ENCODE results near the gene PRKACB.
"Not testable (repeated sequence)": the region's sequence is repeated elsewhere in the genome, so short reads cannot be mapped to it uniquely, and the experiment has no call there.

The PRKACB gene

DNA sequence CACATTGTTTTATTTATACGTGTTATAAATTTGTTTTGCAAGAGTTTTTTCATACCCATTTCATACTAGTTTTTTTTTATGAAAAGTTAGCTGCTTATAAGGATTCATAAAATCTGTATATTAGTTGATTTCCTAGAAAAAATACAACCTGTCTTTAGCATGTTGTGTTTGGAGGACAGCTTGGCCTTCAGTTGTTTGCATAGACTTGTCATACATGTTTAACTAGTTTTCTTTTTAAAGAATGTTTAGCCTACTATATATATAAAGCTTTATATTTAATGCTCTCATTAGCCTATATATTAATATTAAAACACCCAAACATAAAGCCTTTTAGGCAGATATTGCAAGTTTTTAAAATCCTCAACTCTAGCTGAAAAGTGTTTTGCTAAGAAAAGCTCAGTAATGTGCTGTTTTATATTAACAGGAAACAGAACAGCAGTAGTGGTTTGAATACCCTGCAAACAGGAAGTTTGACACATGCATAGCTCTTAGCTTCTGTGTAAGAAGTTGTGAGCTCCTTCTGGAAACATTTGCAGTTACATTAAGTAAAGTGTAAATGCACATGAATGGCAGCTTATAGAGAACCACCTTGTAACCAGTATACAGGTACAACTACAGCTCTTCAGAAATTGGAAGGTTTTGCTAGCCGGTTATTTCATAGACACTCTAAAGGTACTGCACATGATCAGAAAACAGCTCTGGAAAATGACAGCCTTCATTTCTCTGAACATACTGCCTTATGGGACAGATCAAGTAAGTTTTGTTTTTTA lies at the start of gene PRKACB:
Gene PRKACB (plus strand): TSS at position 476 of the 770 bp plus-strand sequence. CDS start 91 bp downstream, at position 567.
- no peak for DNase-seq

DNA sequence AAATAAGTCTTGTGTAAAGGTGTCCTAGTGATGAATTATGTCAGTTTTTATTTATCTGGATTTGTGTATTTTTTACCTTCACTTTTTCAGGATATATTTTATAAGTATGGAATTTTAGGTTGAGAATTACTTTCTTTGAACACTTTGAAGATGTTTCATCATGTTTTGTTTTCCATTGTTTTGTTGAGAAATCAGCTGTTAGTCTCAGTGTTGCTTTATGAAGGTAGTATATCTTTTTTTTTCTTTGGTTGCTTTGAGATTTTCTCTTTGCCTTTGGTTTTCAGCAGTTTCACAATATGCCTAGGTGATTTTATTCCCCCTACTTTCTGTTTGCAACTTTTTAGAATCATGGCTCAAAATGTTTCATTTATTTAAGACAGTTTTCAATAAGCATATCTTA lies 48.8 kb upstream of the PRKACB start:
- DNase-seq: no peak

GRCh38 chr1:84096176-84096575 lies 47.9 kb upstream of the PRKACB start:
- DNase-seq: no peak

DNA sequence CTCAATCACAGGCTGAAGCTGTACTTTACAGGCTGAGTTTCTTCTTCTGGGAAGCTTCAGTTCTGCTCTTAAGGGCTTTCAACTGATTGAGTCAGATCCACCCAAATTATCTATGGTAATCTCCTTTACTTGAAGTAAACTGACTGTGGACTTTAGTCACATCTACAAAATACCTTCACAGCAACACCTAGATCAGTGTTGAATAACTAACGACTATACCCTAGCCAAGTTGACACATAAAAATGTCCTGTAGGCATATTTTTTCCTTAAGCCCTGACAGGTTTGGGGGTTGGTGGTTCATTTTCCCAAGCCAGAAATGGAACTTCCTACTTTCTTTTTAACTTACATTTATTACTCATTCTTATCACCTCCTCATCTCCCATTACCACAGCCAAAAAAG lies 42.9 kb upstream of the PRKACB start:
- no peak for DNase-seq

DNA sequence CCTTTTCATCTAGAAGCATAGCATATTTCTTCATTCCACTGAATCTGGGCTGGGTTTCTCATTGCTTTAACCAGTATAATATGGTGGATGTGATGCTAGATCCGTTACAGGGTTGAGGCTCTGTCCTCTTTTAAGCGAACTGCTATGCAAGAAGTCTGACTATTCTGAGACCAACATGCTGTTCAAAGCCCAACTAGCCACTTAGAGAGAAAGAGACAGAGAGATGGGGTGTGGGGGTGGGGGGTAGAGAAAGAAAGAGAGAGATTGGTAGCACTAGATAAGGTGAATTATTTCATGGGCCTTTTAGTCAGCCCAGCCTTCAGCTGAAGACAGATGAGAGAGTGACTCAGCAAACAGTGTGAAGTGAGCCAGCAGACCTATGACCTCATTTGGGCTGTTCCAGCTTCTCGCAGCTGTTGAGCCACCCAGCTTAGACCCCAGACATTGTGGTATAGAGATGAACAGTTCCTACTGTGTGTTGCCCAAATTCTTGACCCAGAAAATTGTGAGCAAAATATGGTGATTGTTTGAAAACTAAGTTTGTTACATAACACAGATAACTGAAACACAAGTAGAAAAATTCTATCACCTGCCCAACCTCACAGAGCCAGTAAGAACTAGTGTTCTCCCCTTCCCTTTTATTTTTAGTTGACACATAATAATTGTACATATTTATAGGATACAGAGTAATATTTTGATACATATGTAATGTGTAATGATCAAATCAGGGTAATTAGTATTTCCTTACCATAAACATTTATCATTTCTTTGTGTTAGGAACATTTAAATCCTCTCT lies 40.7 kb upstream of the PRKACB start:
- no peak for DNase-seq

DNA sequence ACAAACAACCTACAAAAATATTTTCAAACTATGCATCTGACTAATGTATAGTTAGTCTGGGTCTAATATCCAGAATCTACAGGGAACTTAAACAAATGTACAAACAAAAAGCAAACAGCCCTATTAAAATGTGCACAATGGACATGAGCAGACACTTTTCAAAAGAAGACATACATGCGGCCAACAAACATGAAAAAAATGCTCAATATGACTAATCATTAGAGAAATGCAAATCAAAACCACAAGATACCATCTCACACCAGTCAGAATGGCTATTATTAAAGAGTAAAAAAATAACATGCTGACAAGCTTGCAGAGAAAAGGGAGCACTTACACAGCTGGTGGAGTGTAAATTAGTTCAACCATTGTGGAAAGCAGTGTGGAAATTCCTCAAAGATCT lies 36.5 kb upstream of the PRKACB start:
- not testable (repeated sequence) for DNase-seq

- no peak for DNase-seq
Measured at GRCh38 chr1:84107955-84108354, 36.1 kb upstream of the PRKACB start.

DNA sequence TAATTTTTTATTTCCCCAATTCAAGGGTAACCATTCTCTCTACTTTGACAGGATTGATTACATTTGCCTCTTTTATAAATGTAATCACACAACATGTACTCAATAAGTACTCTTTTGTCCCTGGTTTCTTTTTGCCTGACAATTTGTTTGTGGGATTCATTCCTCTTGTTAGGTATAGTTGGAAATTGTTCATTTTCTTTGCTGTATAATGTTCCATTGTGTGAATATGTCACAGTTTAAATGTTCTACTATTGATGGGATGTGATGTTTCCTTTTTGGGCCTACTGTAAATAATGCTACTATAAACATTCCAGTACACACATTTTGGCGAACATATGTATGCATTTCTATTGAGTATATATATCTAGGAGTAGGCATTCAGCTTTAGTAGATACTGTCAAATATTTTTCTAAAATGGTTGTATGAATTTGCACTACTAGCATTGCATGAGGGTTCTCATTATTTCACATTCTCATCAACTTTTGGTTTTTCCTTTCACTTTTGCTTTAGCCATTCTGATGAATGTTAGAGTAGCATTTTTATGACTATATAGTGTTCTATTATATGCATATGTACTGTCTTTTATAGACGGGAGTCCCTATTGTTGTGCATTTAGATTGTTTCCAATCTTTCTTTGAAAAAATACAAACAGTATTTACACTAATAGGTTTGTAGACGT lies 35.0 kb upstream of the PRKACB start:
- no peak for DNase-seq

- DNase-seq: no peak
Measured at GRCh38 chr1:84110629-84111028, 33.4 kb upstream of the PRKACB start.

DNA sequence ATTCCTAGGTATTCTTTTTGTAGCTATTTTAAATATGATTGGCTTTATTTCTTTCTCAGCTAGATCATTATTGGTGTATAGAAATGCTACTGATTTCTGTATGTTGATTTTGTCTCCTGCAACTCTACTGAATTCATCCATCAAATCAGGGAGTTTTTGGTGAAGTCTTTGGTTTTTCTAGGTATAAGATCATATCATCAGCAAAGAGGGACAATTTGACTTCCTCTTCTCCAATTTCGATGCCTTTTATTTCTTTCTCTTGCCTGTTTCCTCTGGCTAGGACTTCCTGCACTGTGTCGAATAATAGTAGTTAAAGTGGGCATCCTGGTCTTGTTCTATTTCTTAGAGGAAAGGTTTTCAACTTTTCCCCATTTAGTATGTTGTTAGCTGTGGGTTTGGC lies 27.5 kb upstream of the PRKACB start:
- DNase-seq: no peak

GRCh38 chr1:84117868-84118267 lies 26.2 kb upstream of the PRKACB start:
- no peak for DNase-seq

DNA sequence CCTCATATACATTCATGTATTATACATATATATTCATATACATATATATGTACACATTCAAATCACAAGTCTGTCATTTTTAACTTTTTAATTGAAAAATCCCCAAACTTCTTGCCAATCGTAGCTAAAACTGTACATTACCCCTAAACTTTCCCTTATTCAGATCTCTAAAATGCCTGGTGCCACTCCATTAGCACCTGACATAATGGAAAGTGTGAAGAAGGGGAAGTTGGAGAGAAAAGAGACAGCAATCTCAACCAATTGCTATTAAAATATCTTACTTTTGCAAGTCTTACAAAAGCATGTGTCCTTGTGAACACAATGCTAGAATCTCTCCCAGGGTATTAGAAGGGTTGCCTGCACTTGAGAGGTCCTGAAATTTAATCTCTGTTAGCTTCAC lies 22.7 kb upstream of the PRKACB start:
- DNase-seq: no peak

GRCh38 chr1:84122780-84123382 lies 21.2 kb upstream of the PRKACB start:
- DNase-seq: peak; percentile 56

GRCh38 chr1:84133479-84133878 lies 10.6 kb upstream of the PRKACB start:
- no peak for DNase-seq

DNA sequence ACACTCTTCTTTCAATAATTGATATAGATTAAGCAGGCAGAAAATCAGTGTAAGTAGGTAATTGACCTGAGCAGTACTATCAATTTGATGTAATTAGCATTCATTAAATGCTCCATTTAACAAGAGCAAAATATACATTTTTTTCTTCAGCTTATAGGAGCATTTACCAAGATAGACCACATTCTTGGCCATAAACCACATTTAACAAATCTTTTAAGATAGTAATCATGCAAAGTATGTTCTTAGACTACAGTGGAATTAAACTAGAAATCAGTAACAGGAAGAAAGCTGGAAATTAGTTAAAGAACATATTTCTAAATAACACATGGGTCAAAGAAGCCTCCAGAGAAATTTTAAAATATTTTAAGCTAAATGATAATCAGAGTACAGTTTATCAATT lies 8.7 kb upstream of the PRKACB start:
- DNase-seq: no peak

DNA sequence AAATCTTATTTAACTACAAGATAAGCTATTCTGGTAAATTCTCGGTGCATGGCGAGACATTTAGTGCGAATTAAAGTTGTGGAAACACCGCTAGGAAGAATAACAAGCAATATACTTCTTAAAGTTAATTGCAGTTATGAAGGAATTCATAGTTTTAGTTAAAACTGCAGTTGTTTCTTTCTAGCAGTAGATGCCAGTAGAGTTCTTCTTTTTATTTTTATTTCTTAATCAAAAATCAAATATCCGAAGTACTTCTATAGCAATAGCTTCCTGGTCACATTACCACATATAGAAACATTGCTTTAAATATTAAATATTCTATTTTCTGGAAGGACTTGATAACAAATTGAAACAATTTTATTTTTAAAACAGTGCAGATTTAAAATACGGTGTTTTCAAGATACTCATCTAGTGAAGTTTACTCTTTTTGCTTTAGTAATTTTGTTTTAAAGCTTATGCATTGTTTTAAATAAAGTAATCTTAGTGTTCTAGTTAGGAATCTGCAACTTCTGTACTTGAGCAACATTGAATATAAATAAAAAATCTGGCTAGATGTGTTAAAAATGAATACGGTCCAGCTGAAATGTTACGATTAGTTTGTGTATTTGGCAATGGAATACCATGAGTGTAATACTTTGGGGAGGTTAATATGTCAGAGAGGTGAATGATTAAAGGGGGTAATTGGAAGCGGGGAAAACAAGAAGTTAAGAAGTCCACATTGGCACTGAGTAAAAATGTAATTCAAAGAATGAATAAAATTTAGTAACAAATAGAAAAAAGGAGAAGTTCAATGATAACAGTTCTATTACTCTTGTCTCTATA lies 2.7 kb upstream of the PRKACB start:
- DNase-seq: no peak

- no peak for DNase-seq
Measured at GRCh38 chr1:84145068-84145467, 997 bp downstream of the PRKACB start.

- no peak for DNase-seq
Measured at GRCh38 chr1:84146411-84147032, 2.5 kb downstream of the PRKACB start.

- DNase-seq: no peak
Measured at GRCh38 chr1:84148758-84149157, 4.7 kb downstream of the PRKACB start.

GRCh38 chr1:84152649-84153056 lies 8.6 kb downstream of the PRKACB start:
- no peak for DNase-seq

DNA sequence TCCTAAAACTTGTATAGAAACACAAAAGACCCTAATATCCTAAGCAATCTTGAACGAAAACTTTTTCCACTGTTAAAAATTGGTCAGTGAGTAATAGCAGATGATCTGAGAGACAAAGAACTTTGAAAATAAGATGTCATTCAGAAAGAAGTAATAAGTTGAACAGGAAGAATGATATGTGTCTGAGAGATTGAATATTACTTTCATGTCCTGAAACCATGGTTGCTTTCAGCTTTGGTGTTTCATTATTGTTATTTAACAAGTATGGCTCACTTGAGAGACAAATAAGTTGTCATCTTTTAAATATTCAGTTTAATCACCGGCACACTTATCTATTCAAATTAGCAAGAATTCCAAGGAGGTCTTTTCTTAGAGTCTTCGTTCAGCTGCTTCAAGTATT lies 11.4 kb downstream of the PRKACB start:
- DNase-seq: no peak

- no peak for DNase-seq
Measured at GRCh38 chr1:84156210-84156621, 12.1 kb downstream of the PRKACB start.
